ENCODE measurements around the gene EFCAB6. TPM values are rescaled to one million over a fixed set of nuclear protein-coding genes. Genes with fewer than 3 reads are reported as not detected.

The EFCAB6 gene
- total and polyA plus RNA-seq, 7 donors = 0.07 to 0.84 (median 0.50) TPM

GRCh38 chr22:43537019-43537585, 275.0 kb downstream of the EFCAB6 start:
- TF ChIP-seq CTCF (IDR thresholded peaks at IDR 0.05) = no peak
- H3K36me3 ChIP-seq (ENCODE audit: insufficient read depth in 1 of 2, low read depth in 1 of 2) = no peaks in the 10 kb centered on the region
- H3K27me3 ChIP-seq (ENCODE audit: insufficient read depth in 3 of 3, low read length in 2 of 3) = no peaks in the 10 kb centered on the region
- intact Hi-C loops (cut with DNase I) = no loop called here
- DNase-seq (no peak), ATAC-seq (no peak)
- 88 to 89% (median 89%) methylated on average over 14 of the region's 14 CpGs for WGBS, 3 donors
- peaks cover 2% of the 10 kb centered on the region for H3K9me3 ChIP-seq
- H3K4me3 ChIP-seq = no peak overlapping the region
- no peaks in the 10 kb centered on the region for H3K4me1 ChIP-seq
- no peak overlapping the region for H3K27ac ChIP-seq

DNA sequence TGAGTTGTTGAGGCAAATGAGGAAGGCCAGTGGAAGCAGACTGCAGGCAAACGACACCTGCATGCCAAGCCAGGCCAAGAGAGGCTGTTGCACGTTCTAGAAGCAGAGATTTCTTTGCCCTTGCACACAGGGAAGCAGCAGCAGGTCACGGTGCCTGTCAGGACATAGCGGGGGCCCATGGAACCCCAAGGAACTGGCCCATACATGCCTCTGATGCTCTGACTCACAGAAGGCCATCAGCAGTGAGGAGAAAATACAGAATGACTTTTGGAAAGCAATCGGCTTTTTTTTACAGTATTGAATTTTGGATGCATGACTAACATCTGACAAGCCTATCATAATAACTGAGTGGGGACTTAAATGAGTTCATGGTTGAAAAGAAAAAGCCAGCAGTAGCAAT, 276.4 kb downstream of the EFCAB6 start:
- WGBS, 3 donors = 63 to 74% (median 63%) methylated on average over 5 of the region's 5 CpGs
- DNase-seq (no peak), ATAC-seq (no peak)
- no peak overlapping the region for H3K4me3 ChIP-seq
- intact Hi-C loops (cut with DNase I) = no loop called here
- TF ChIP-seq CTCF (IDR thresholded peaks at IDR 0.05) = no peak
- H3K36me3 ChIP-seq (ENCODE audit: insufficient read depth in 1 of 2, low read depth in 1 of 2) = no peaks in the 10 kb centered on the region
- no peaks in the 10 kb centered on the region for H3K27me3 ChIP-seq (ENCODE audit: insufficient read depth in 3 of 3, low read length in 2 of 3)
- no peaks in the 10 kb centered on the region for H3K4me1 ChIP-seq
- peaks cover 2% of the 10 kb centered on the region for H3K9me3 ChIP-seq
- no peak overlapping the region for H3K27ac ChIP-seq

DNA sequence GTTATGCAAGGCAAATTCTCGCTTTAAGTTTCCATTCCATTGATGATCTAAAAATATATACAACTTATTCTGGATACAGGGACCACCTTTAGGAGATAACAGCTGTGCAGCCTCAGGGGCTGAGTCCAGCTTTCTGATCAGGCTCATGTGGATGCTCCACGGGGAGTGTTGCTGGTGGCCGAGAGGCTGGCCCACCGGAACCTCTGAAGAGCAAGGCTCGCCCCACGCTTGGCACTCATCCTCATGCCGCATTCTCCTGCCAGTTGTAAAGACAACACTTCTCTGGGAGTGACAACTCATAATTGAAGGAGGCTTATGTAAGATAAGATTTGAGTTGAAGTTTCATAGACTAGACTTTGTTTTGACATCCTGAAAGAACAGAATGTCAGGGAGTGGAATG, 276.8 kb downstream of the EFCAB6 start:
- peaks cover 2% of the 10 kb centered on the region for H3K9me3 ChIP-seq
- no peak for TF ChIP-seq CTCF (IDR thresholded peaks at IDR 0.05)
- ATAC-seq = no peak

GRCh38 chr22:43534916-43535315, 277.2 kb downstream of the EFCAB6 start:
- Histone ChIP-seq H3K9me3 (peaks cover 2% of the 10 kb centered on the region), H3K36me3 (ENCODE audit: insufficient read depth in 1 of 2, low read depth in 1 of 2) (no peaks in the 10 kb centered on the region), H3K27ac (no peak overlapping the region), H3K4me1 (no peaks in the 10 kb centered on the region), H3K4me3 (no peak overlapping the region), H3K27me3 (ENCODE audit: insufficient read depth in 3 of 3, low read length in 2 of 3) (no peaks in the 10 kb centered on the region)
- DNase-seq (no peak), ATAC-seq (no peak)
- 85 to 87% (median 86%) methylated on average over 6 of the region's 6 CpGs for WGBS, 3 donors
- TF ChIP-seq CTCF (IDR thresholded peaks at IDR 0.05) = no peak
- intact Hi-C loops (cut with DNase I) = no loop called here

More for the DNA sequence above, 276.8 kb downstream of the EFCAB6 start:
- no peaks in the 10 kb centered on the region for H3K4me1 ChIP-seq
- H3K27ac ChIP-seq = no peak overlapping the region
- intact Hi-C loops (cut with DNase I) = no loop called here
- no peak for DNase-seq
- H3K27me3 ChIP-seq (ENCODE audit: insufficient read depth in 3 of 3, low read length in 2 of 3) = no peaks in the 10 kb centered on the region
- no peaks in the 10 kb centered on the region for H3K36me3 ChIP-seq (ENCODE audit: insufficient read depth in 1 of 2, low read depth in 1 of 2)
- WGBS, 3 donors = 87 to 88% (median 88%) methylated on average over 7 of the region's 7 CpGs
- H3K4me3 ChIP-seq = no peak overlapping the region

All from psoas muscle (tissue), 8 donors.